OCI-LY7 (cell line): Measurements from ENCODE around the gene AGAP2. TPM values are rescaled to one million over a fixed set of nuclear protein-coding genes. Genes with fewer than 3 reads are reported as not detected.

Experiments
- BruUV-seq: library from RNA; stranded (reverse); fragments of 400-500 nt; replicated peaks from 2 replicates; lab custom pipeline; 2021; lab: Mats Ljungman, UMichigan
- CTCF ChIA-PET: fragments of 300-600 bp; sonication (Branson Sonifier 250); formaldehyde crosslinking; loops from one replicate; lab custom pipeline; 2022; ENCODE audit warnings: antibody characterized with exemption; ENCODE audit not compliant: unreplicated experiment; lab: Charles Lee
- POLR2A ChIA-PET: fragments of 300-600 bp; sonication (Branson Sonifier 250); formaldehyde crosslinking; loops from one replicate; lab custom pipeline; 2022; ENCODE audit warnings: antibody characterized with exemption; lab: Charles Lee
- DNase-seq: peaks from one replicate; pipeline ENCODE4 v3.0.0-alpha.2; 2015; ENCODE audit warnings: low spot score
- H2AFZ ChIP-seq: fragments of 200-600 bp; sonication (generic), shearing (Covaris generic); 2 replicates; pipeline ENCODE4 v1.6.1; 2014; ENCODE audit warnings: mild to moderate bottlenecking, antibody characterized with exemption, low read length, moderate library complexity
- H3K27ac ChIP-seq: fragments of 200-600 bp; sonication (generic); 2 replicates; pipeline ENCODE4 v1.5.1; 2014; ENCODE audit warnings: mixed run types, low read depth, mild to moderate bottlenecking, moderate library complexity, low read length, inconsistent platforms; ENCODE audit not compliant: poor library complexity, severe bottlenecking
- H3K36me3 ChIP-seq: fragments of 200-600 bp; sonication (generic); 2 replicates; pipeline ENCODE4 v1.6.1; 2014; ENCODE audit warnings: mild to moderate bottlenecking, antibody characterized with exemption, low read length, moderate library complexity, mixed read lengths; ENCODE audit not compliant: insufficient read depth
- H3K4me1 ChIP-seq: fragments of 200-600 bp; sonication (generic); 2 replicates; pipeline ENCODE4 v1.5.1; 2014; ENCODE audit warnings: mild to moderate bottlenecking, low read length; ENCODE audit not compliant: insufficient read depth, poor library complexity, severe bottlenecking
- H3K4me2 ChIP-seq: fragments of 200-600 bp; sonication (generic); 2 replicates; pipeline ENCODE4 v1.6.1; 2014; ENCODE audit warnings: mild to moderate bottlenecking, low read length
- H3K4me3 ChIP-seq: fragments of 200-600 bp; sonication (generic); 2 replicates; pipeline ENCODE4 v1.5.1; 2014; ENCODE audit warnings: mild to moderate bottlenecking, low read depth, low read length; ENCODE audit not compliant: poor library complexity, severe bottlenecking
- H3K79me2 ChIP-seq: fragments of 200-600 bp; sonication (generic); 2 replicates; pipeline ENCODE4 v1.6.1; 2016; ENCODE audit warnings: low read depth, mild to moderate bottlenecking, low read length, moderate library complexity, mixed read lengths; ENCODE audit not compliant: insufficient read depth
- H3K9me2 ChIP-seq: fragments of 200-600 bp; sonication (generic); 2 replicates; pipeline ENCODE4 v1.6.1; 2016; ENCODE audit warnings: mild to moderate bottlenecking, low read length, mixed read lengths; ENCODE audit not compliant: insufficient read depth
- H3K9me3 ChIP-seq: fragments of 200-600 bp; sonication (generic); 2 replicates; pipeline ENCODE4 v1.6.1; 2014; ENCODE audit warnings: mild to moderate bottlenecking, mixed run types, low read length, mixed read lengths
- H4K20me1 ChIP-seq: fragments of 200-600 bp; sonication (generic); 2 replicates; pipeline ENCODE4 v1.6.1; 2014; ENCODE audit warnings: mild to moderate bottlenecking, antibody characterized with exemption, low read length, moderate library complexity, mixed read lengths; ENCODE audit not compliant: insufficient read depth
- CTCF ChIP-seq: fragments of 200-600 bp; sonication (generic); conservative IDR thresholded peaks from 2 replicates; pipeline ENCODE4 v1.5.1; 2014; ENCODE audit warnings: mild to moderate bottlenecking, antibody characterized with exemption, low read length, moderate library complexity, mixed read lengths
- EZH2phosphoT487 ChIP-seq: fragments of 200-600 bp; sonication (generic); IDR thresholded peaks from 2 replicates; pipeline ENCODE4 v1.6.1; 2018; ENCODE audit warnings: low read depth, borderline replicate concordance, mild to moderate bottlenecking, mixed run types, antibody characterized with exemption, low read length, moderate library complexity, mixed read lengths
- intact Hi-C: fragments of 100-400 bp; cut with micrococcal nuclease; formaldehyde crosslinking; loops from one replicate; pipeline ENCODE4 v1.10.0; 2022; ENCODE audit not compliant: unreplicated experiment
- total RNA-seq, 2 experiments: library from RNA; depleted of rRNA in 1 of 2; stranded (reverse); fragments of >200 nt in 1 of 2; shearing (Covaris generic) in 1 of 2; gene quantifications; 2 replicates each; pipeline ENCODE4 v1.2.3, GENCODE V29; 2014 to 2022

AGAP2 gene
- total RNA-seq, 2 experiments from 2014 or later: 14.8 to 26.5 TPM

DNA sequence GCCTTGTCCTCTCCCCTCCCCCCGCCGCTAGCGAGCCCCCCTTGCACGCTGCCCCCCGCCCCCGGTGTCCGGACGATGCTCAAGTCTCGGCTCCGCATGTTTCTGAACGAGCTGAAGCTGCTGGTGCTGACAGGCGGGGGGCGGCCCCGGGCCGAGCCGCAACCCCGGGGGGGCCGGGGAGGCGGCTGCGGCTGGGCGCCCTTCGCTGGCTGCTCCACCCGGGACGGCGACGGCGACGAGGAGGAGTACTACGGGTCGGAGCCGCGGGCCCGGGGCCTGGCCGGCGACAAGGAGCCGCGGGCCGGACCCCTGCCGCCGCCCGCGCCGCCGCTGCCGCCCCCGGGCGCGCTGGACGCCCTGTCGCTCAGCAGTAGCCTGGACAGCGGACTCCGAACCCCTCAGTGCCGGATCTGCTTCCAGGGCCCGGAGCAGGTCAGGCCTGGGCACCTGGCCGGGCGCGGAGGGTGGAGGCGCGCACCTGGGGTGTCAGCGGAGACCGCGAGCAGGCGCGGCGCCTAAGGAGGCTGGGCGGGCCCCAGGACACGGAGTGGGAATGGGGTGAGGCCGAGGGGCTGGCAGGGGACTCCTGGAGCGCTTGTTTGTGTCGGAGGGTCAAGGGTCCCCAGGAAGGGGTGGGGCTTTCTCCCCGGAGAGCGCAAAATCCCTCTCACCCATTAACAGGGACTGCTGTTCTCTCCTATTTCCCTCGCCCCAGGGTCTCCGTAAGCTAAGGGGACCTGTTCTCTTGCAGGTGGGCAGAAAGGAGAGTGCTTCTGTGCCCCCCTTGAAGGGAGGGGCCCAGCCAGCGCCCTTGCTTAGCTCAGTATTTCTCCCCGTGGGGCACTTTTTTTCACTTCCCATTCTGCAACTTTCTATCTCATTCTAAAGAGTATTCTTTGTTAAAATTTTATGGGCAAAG is 17.2 kb upstream of the AGAP2 start:
- no peaks in the 10 kb centered on the region for H3K9me3 ChIP-seq
- peaks cover 21% of the 10 kb centered on the region for H3K79me2 ChIP-seq
- intact Hi-C loops: loop anchor here (2.0 kb wide), 1 partner anchor 143 kb away; no protein-coding TSS in a partner anchor
- H3K27ac ChIP-seq: peak overlapping the region; percentile 75
- no peak for TF ChIP-seq EZH2phosphoT487
- TF ChIP-seq CTCF: no peak
- peaks cover 43% of the 10 kb centered on the region for H3K36me3 ChIP-seq
- H3K4me3 ChIP-seq: peak overlapping the region; percentile 87
- peak overlapping the region; percentile 84 for H3K4me2 ChIP-seq
- H3K4me1 ChIP-seq: peaks cover 37% of the 10 kb centered on the region
- ChIA-PET CTCF (interaction anchor here (1.0 to 1.4 kb wide), 2 partner anchors 10 to 24 kb away, joined by 3 to 5 read pairs; no protein-coding TSS in a partner anchor), POLR2A (interaction anchor here (0.6 to 1.4 kb wide), 6 partner anchors 10 to 454 kb away, joined by 3 to 5 read pairs (median 4); partner anchors contain the start of genes CTDSP2, EEF1AKMT3 and METTL1)
- no TSS peak for BruUV-seq
- H3K9me2 ChIP-seq: no peaks in the 10 kb centered on the region
- H2AFZ ChIP-seq: no peak overlapping the region; the same call in 1 of the 2 replicates
- DNase-seq: peak; percentile 49
- peaks cover 10% of the 10 kb centered on the region; the same call in 1 of the 2 replicates for H4K20me1 ChIP-seq

DNA sequence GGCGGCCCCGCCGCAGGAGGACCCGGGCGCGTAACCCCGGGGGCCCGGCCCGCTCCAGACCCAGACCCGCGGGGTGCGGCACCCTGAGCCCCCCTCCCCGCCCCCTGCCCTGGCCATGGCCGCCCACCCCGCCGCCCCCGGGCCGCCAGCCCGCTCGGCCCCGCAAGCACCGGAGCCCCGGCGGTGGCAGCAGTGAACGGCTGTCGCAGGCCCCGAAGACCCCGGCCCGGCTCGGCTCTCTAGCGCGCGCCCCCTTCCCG is 16.6 kb upstream of the AGAP2 start:
- H3K4me3 ChIP-seq: peak overlapping the region; percentile 87
- TF ChIP-seq EZH2phosphoT487 (no peak), CTCF (no peak)
- H3K4me1 ChIP-seq: peaks cover 43% of the 10 kb centered on the region
- H3K79me2 ChIP-seq: peaks cover 22% of the 10 kb centered on the region
- no TSS peak for BruUV-seq
- ChIA-PET POLR2A (no interaction called here), CTCF (no interaction called here)
- H2AFZ ChIP-seq: no peak overlapping the region
- H3K4me2 ChIP-seq: peak overlapping the region; percentile 84; the same call in 1 of the 2 replicates
- no peak for DNase-seq
- H3K9me3 ChIP-seq: no peaks in the 10 kb centered on the region
- H3K9me2 ChIP-seq: no peaks in the 10 kb centered on the region
- peak overlapping the region; percentile 75 for H3K27ac ChIP-seq
- H4K20me1 ChIP-seq: peaks cover 6% of the 10 kb centered on the region; the same call in 1 of the 2 replicates
- intact Hi-C loops: no loop called here
- peaks cover 43% of the 10 kb centered on the region for H3K36me3 ChIP-seq
